ENCODE measurements around the gene MAEA.

MAEA gene

DNA sequence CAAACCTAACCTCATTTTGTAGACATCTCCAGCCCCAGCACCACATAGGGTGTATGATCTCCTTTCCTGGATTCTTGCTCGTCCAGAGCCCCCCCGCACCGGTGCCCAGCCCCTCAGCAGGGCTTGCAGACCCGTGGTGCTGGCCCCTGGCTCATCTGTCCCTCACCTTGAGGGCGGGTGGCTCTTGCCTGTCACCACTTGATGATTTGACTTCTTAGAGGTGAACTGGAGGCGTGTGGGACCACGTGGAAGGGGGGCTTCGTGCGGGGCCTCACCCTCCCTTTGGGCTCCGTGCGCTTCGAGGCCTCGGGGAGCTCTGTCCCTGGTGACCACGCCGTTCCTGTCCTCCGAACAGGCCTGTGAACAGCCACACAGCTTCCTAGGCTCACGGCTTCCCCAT lies 72.8 kb downstream of the MAEA start:
- Histone ChIP-seq H3K9me3 (ENCODE audit: insufficient read depth, low read depth, low read length) (no peaks in the 10 kb centered on the region), H3K27me3 (ENCODE audit: insufficient read depth, low read length, poor library complexity, severe bottlenecking) (no peaks in the 10 kb centered on the region), H2AFZ (ENCODE audit: low read length) (no peak overlapping the region), H3K4me2 (ENCODE audit: low read depth, low read length, poor library complexity, severe bottlenecking) (no peak overlapping the region), H3K36me3 (ENCODE audit: insufficient read depth, low read length) (no peaks in the 10 kb centered on the region), H3F3A (ENCODE audit: low read depth) (no peaks in the 10 kb centered on the region), H3K9ac (ENCODE audit: low read depth, low read length, poor library complexity, severe bottlenecking) (no peak overlapping the region), H3K4me3 (ENCODE audit: low read length, poor library complexity, severe bottlenecking) (no peak overlapping the region), H3K9me2 (replicated peaks; ENCODE audit: low read depth, low read length) (no peaks in the 10 kb centered on the region), H3K4me1 (ENCODE audit: insufficient read depth, low read length, poor library complexity, severe bottlenecking) (no peaks in the 10 kb centered on the region), H3K79me2 (ENCODE audit: insufficient read depth, low read length) (no peaks in the 10 kb centered on the region), H4K20me1 (ENCODE audit: insufficient read depth, low read length, poor library complexity, severe bottlenecking) (no peaks in the 10 kb centered on the region)
- TF ChIP-seq EZH2phosphoT487 (IDR thresholded peaks at IDR 0.05; ENCODE audit: borderline replicate concordance) (no peak), CTCF (conservative IDR thresholded peaks at IDR 0.05; ENCODE audit: low read length) (no peak)

- Histone ChIP-seq H3K79me2 (ENCODE audit: insufficient read depth, low read length) (no peaks in the 10 kb centered on the region), H3K36me3 (ENCODE audit: insufficient read depth, low read length) (no peaks in the 10 kb centered on the region), H3K4me3 (ENCODE audit: low read length, poor library complexity, severe bottlenecking) (no peak overlapping the region), H3F3A (ENCODE audit: low read depth) (no peaks in the 10 kb centered on the region), H3K9me3 (ENCODE audit: insufficient read depth, low read depth, low read length) (no peaks in the 10 kb centered on the region), H4K20me1 (ENCODE audit: insufficient read depth, low read length, poor library complexity, severe bottlenecking) (no peaks in the 10 kb centered on the region), H3K27me3 (ENCODE audit: insufficient read depth, low read length, poor library complexity, severe bottlenecking) (no peaks in the 10 kb centered on the region), H3K9ac (ENCODE audit: low read depth, low read length, poor library complexity, severe bottlenecking) (no peak overlapping the region), H3K4me1 (ENCODE audit: insufficient read depth, low read length, poor library complexity, severe bottlenecking) (no peaks in the 10 kb centered on the region), H3K4me2 (ENCODE audit: low read depth, low read length, poor library complexity, severe bottlenecking) (no peak overlapping the region), H3K9me2 (replicated peaks; ENCODE audit: low read depth, low read length) (no peaks in the 10 kb centered on the region), H2AFZ (ENCODE audit: low read length) (no peak overlapping the region)
- TF ChIP-seq CTCF (conservative IDR thresholded peaks at IDR 0.05; ENCODE audit: low read length) (no peak), EZH2phosphoT487 (IDR thresholded peaks at IDR 0.05; ENCODE audit: borderline replicate concordance) (no peak)
These were observed 73.8 kb downstream of the MAEA start for GRCh38 chr4:1363513-1363912.

DNA sequence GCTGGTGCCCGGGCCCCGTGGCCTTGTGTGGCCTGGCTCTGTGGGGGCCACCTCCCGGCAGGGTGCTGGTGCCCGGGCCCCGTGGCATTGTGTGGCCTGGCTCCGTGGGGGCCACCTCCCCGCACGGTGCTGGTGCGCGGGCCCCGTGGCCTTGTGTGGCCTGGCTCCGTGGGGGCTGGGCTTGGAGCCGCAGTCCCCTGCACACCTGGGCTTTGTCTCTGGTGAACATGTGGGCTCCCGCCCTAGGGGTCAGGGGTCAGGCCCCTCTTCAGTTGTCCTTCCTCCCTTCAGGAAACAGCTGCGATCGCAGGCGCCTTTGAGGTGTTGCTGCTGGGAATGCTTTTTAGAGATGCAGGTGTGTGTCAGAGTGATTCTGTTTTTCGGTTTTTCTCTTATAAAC lies 74.5 kb downstream of the MAEA start:
- Histone ChIP-seq H4K20me1 (ENCODE audit: insufficient read depth, low read length, poor library complexity, severe bottlenecking) (no peaks in the 10 kb centered on the region), H3K9ac (ENCODE audit: low read depth, low read length, poor library complexity, severe bottlenecking) (no peak overlapping the region), H3K4me3 (ENCODE audit: low read length, poor library complexity, severe bottlenecking) (no peak overlapping the region), H3K27me3 (ENCODE audit: insufficient read depth, low read length, poor library complexity, severe bottlenecking) (no peaks in the 10 kb centered on the region), H3K9me2 (replicated peaks; ENCODE audit: low read depth, low read length) (no peaks in the 10 kb centered on the region), H3K9me3 (ENCODE audit: insufficient read depth, low read depth, low read length) (no peaks in the 10 kb centered on the region), H3K79me2 (ENCODE audit: insufficient read depth, low read length) (no peaks in the 10 kb centered on the region), H3K36me3 (ENCODE audit: insufficient read depth, low read length) (no peaks in the 10 kb centered on the region), H3K4me1 (ENCODE audit: insufficient read depth, low read length, poor library complexity, severe bottlenecking) (no peaks in the 10 kb centered on the region), H2AFZ (ENCODE audit: low read length) (no peak overlapping the region), H3K4me2 (ENCODE audit: low read depth, low read length, poor library complexity, severe bottlenecking) (no peak overlapping the region), H3F3A (ENCODE audit: low read depth) (no peaks in the 10 kb centered on the region)
- no peak for TF ChIP-seq EZH2phosphoT487 (IDR thresholded peaks at IDR 0.05; ENCODE audit: borderline replicate concordance)
- no peak for TF ChIP-seq CTCF (conservative IDR thresholded peaks at IDR 0.05; ENCODE audit: low read length)

Measured in Loucy (cell line).